SU-DHL-6 (cell line): ENCODE data around the gene LAMA1.

Experiments
- H2AFZ ChIP-seq: fragments of 200-600 bp; sonication (generic); 2 replicates; pipeline ENCODE4 v1.6.1; 2014; ENCODE audit warnings: low read depth, mild to moderate bottlenecking, moderate library complexity, mixed read lengths, antibody characterized with exemption, low read length; ENCODE audit not compliant: severe bottlenecking
- H3F3A ChIP-seq: fragments of 200-600 bp; shearing (Covaris generic); 2 replicates; pipeline ENCODE4 v1.6.0; 2016; ENCODE audit warnings: antibody characterized with exemption, mild to moderate bottlenecking; ENCODE audit not compliant: insufficient read depth
- H3K27ac ChIP-seq: fragments of 200-600 bp; sonication (generic); 2 replicates; pipeline ENCODE4 v1.5.1; 2016; ENCODE audit warnings: low read depth, mild to moderate bottlenecking, low read length, moderate library complexity, mixed read lengths
- H3K27me3 ChIP-seq: fragments of 200-600 bp; sonication (generic), shearing (Covaris generic); 2 replicates; pipeline ENCODE4 v1.6.0; 2014; ENCODE audit warnings: mild to moderate bottlenecking, low read length
- H3K36me3 ChIP-seq: fragments of 200-600 bp; sonication (generic); 2 replicates; pipeline ENCODE4 v1.6.1; 2014; ENCODE audit warnings: mild to moderate bottlenecking, low read length, mixed read lengths
- H3K4me2 ChIP-seq: fragments of 300-600, 200-600 bp; shearing (Covaris generic), sonication (generic); 2 replicates; pipeline ENCODE4 v1.6.0; 2014; ENCODE audit warnings: low read length, low read depth, mild to moderate bottlenecking; ENCODE audit not compliant: poor library complexity, severe bottlenecking
- H3K4me3 ChIP-seq: fragments of 200-600 bp; sonication (generic); 2 replicates; pipeline ENCODE4 v1.5.1; 2014; ENCODE audit warnings: antibody characterized with exemption, low read length, mild to moderate bottlenecking, mixed read lengths; ENCODE audit not compliant: insufficient read depth, poor library complexity, severe bottlenecking
- H3K79me2 ChIP-seq: fragments of 200-600 bp; sonication (generic); 2 replicates; pipeline ENCODE4 v1.6.1; 2014; ENCODE audit warnings: mild to moderate bottlenecking, low read length, moderate library complexity; ENCODE audit not compliant: insufficient read depth
- H3K9ac ChIP-seq: fragments of 200-600 bp; sonication (generic); 2 replicates; pipeline ENCODE4 v1.7.0; 2014; ENCODE audit warnings: mild to moderate bottlenecking, low read length
- H3K9me2 ChIP-seq: fragments of 200-600 bp; sonication (generic); replicated peaks from 2 replicates; pipeline ENCODE4 v1.6.1; 2014; ENCODE audit warnings: low read length; ENCODE audit not compliant: insufficient read depth
- H3K9me3 ChIP-seq: fragments of 200-600 bp; sonication (generic); 2 replicates; pipeline ENCODE4 v1.6.1; 2014; ENCODE audit warnings: low read length, mixed read lengths; ENCODE audit not compliant: insufficient read depth
- H4K20me1 ChIP-seq: fragments of 200-600 bp; sonication (generic); 2 replicates; pipeline ENCODE4 v1.6.1; 2014; ENCODE audit warnings: low read depth, mild to moderate bottlenecking, antibody characterized with exemption, low read length, moderate library complexity, mixed read lengths
- CTCF ChIP-seq: fragments of 200-600 bp; sonication (generic); IDR thresholded peaks from one replicate; pipeline ENCODE4 v1.5.1; 2017; ENCODE audit warnings: antibody characterized with exemption, mild to moderate bottlenecking, low read length, moderate library complexity; ENCODE audit not compliant: insufficient read depth, poor library complexity, severe bottlenecking
- EZH2phosphoT487 ChIP-seq: fragments of 200-600 bp; sonication (generic), shearing (Covaris generic); conservative IDR thresholded peaks from 2 replicates; pipeline ENCODE4 v1.6.1; 2018; ENCODE audit warnings: mild to moderate bottlenecking, antibody characterized with exemption, low read length, moderate library complexity, mixed read lengths

The LAMA1 gene

GRCh38 chr18:7023063-7023580 lies 94.5 kb downstream of the LAMA1 start:
- Histone ChIP-seq H3K79me2 (no peaks in the 10 kb centered on the region), H3K36me3 (no peaks in the 10 kb centered on the region), H2AFZ (no peak overlapping the region), H3K4me3 (no peak overlapping the region), H3K27ac (no peak overlapping the region), H3K27me3 (no peaks in the 10 kb centered on the region), H3F3A (no peaks in the 10 kb centered on the region), H3K4me2 (no peak overlapping the region), H4K20me1 (no peaks in the 10 kb centered on the region), H3K9me2 (no peaks in the 10 kb centered on the region), H3K9me3 (no peaks in the 10 kb centered on the region), H3K9ac (no peak overlapping the region)
- TF ChIP-seq CTCF (no peak), EZH2phosphoT487 (no peak)

DNA sequence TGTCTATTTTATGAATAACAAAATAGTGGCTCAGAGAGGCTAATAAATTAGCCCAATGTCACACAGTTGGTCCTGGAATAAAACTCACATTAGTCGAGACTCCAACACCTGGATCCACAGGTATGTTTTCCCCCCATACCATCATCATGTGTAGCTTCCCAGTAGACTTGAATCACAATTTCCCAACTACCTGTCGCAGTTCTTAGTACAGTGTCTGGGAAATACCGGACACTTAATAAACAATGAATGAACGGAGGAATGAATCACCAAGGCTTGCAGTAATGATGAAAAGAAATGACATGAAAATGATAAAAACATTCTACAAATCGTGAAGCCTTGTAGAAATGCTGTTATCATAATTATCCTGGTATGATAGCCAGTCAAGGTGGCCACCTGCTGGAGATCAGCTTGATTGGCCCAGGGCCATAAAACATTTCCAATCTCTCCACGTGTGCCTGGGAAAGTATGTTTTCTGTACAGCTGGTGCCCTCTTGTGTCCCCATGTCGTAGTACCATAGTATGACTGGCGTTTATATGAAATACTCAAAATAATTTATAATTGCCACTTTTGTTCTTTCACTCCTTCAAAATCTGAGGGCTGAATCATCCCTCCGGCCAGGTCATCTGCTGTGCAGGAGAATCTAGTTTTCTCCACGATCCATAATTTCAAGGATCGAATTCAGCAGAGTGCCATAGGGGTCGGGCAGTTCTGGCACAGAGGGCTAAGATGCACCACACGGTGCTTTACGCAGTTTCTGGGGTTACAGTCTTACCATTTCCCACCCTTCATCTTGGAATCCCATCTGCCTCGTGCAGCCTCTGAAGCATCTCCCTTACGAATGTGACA lies 95.4 kb downstream of the LAMA1 start:
- no peaks in the 10 kb centered on the region for H3K9me2 ChIP-seq
- no peaks in the 10 kb centered on the region for H3K36me3 ChIP-seq
- TF ChIP-seq EZH2phosphoT487 (no peak), CTCF (peak; percentile 16)
- no peaks in the 10 kb centered on the region for H3F3A ChIP-seq
- no peaks in the 10 kb centered on the region for H3K79me2 ChIP-seq
- H3K4me3 ChIP-seq = no peak overlapping the region
- H4K20me1 ChIP-seq = no peaks in the 10 kb centered on the region
- H3K27me3 ChIP-seq = no peaks in the 10 kb centered on the region
- H2AFZ ChIP-seq = no peak overlapping the region
- no peak overlapping the region for H3K4me2 ChIP-seq
- no peaks in the 10 kb centered on the region for H3K9me3 ChIP-seq
- no peak overlapping the region for H3K27ac ChIP-seq
- no peak overlapping the region for H3K9ac ChIP-seq

GRCh38 chr18:7020995-7021777 lies 96.4 kb downstream of the LAMA1 start:
- H3K9me3 ChIP-seq = no peaks in the 10 kb centered on the region
- H3K4me2 ChIP-seq = no peak overlapping the region
- H3K4me3 ChIP-seq = no peak overlapping the region
- H3K27ac ChIP-seq = no peak overlapping the region
- H3K9ac ChIP-seq = no peak overlapping the region
- no peaks in the 10 kb centered on the region for H4K20me1 ChIP-seq
- H3F3A ChIP-seq = no peaks in the 10 kb centered on the region
- no peaks in the 10 kb centered on the region for H3K79me2 ChIP-seq
- no peaks in the 10 kb centered on the region for H3K36me3 ChIP-seq
- H3K27me3 ChIP-seq = no peaks in the 10 kb centered on the region
- no peaks in the 10 kb centered on the region for H3K9me2 ChIP-seq
- TF ChIP-seq EZH2phosphoT487 (no peak), CTCF (no peak)
- H2AFZ ChIP-seq = no peak overlapping the region
